OCI-LY3 (cell line): ENCODE measurements around the gene DPT.

ENCODE experiments used
- EZH2phosphoT487 ChIP-seq: fragments of 200-600 bp; shearing (Covaris generic); IDR thresholded peaks from 2 replicates; pipeline ENCODE4 v1.6.1; 2018; ENCODE audit warnings: antibody characterized with exemption, mixed run types, low read depth
- TF ChIP-seq, protein P1 (sequence below): fragments of 200-600, 300-600 bp; sonication (generic); IDR thresholded peaks from 2 replicates; pipeline ENCODE4 v1.5.1; 2014; ENCODE audit warnings: antibody characterized with exemption, low read length, low read depth

DNA sequence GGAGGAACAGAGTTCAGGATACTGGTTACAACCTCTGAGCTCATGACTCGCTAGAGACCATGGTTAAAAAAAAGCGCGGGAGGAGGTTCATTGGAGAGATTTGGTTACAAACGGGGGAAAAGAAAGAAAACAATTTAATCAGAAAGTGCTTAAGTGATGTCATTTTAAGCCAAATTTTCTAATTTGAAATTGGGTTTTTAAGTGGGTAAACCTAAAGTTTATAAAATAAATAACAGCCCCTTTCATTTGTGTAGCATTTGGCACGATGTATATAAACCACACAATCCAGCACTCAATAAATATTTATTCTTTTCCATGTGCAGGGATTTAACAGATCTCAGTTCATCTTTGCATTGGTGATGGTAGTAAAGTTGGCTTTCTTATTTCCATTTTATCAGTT, 7.0 kb upstream of the DPT start:
- TF ChIP-seq, protein P1, sequence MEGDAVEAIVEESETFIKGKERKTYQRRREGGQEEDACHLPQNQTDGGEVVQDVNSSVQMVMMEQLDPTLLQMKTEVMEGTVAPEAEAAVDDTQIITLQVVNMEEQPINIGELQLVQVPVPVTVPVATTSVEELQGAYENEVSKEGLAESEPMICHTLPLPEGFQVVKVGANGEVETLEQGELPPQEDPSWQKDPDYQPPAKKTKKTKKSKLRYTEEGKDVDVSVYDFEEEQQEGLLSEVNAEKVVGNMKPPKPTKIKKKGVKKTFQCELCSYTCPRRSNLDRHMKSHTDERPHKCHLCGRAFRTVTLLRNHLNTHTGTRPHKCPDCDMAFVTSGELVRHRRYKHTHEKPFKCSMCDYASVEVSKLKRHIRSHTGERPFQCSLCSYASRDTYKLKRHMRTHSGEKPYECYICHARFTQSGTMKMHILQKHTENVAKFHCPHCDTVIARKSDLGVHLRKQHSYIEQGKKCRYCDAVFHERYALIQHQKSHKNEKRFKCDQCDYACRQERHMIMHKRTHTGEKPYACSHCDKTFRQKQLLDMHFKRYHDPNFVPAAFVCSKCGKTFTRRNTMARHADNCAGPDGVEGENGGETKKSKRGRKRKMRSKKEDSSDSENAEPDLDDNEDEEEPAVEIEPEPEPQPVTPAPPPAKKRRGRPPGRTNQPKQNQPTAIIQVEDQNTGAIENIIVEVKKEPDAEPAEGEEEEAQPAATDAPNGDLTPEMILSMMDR, result no peak
- TF ChIP-seq EZH2phosphoT487, result no peak
